IPS-18c (cell line): ENCODE data around the gene IFRD2.
"Not testable (repeated sequence)": the region's sequence is repeated elsewhere in the genome, so short reads cannot be mapped to it uniquely, and the experiment has no call there.

Experiments
- H3K4me3 ChIP-seq: 2 replicates; pipeline ENCODE4 v1.7.0; 2013; ENCODE audit warnings: low read depth, mild to moderate bottlenecking, low read length, moderate library complexity; ENCODE audit not compliant: insufficient read depth
- H3K9me3 ChIP-seq: one replicate; pipeline ENCODE4 v1.6.1; 2013; ENCODE audit warnings: mild to moderate bottlenecking, low read length, moderate library complexity; ENCODE audit not compliant: control insufficient read depth, insufficient read depth

The IFRD2 gene

DNA sequence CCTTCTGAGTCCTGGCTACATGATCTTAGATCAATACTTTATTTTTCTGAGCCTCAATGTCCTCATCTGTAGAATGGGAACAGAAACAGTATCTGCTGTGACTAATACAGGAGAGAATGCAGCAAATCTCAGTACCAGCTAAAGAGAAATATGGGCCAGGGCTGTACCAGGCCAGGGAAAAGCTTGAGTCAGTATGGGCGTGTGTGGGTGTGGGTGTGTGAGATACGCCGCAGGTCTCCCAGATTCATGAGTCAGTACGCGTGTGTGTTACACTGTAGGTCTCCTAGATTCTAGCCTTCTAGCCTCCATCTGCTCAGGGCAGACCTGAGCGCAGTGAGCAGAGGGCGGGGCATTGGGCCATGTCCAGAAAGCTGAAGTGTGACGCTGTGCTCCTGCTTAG, 41.0 kb downstream of the IFRD2 start:
- Histone ChIP-seq H3K4me3 (no peak overlapping the region), H3K9me3 (no peaks in the 10 kb centered on the region)

DNA sequence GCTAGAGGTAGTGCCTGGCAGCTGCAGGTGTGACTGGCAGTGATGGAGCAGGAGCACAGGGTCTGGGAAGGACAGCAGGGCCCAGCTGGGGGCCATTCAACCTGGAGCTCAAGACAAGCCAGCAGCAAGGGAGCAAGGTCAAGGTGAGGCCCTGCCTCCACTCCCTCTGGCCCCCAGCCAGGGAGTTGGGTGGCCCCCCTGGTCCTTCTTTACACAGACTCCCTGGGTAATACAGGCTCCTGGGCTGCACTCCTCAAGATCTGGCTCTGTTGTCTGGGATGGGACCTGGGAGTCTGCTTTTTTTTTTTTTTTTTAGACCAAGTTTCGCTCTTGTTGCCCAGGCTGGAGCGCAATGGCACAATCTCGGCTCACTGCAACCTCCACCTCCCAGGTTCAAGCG, 41.7 kb downstream of the IFRD2 start:
- H3K4me3 ChIP-seq: no peak overlapping the region
- no peaks in the 10 kb centered on the region for H3K9me3 ChIP-seq

- Histone ChIP-seq H3K9me3 (no peaks in the 10 kb centered on the region), H3K4me3 (no peak overlapping the region)
Observed at GRCh38 chr3:50249457-50249856, 42.8 kb downstream of the IFRD2 start.

- H3K4me3 ChIP-seq: no peak overlapping the region
- H3K9me3 ChIP-seq: no peaks in the 10 kb centered on the region
Observed at GRCh38 chr3:50248387-50248786, 43.8 kb downstream of the IFRD2 start.

DNA sequence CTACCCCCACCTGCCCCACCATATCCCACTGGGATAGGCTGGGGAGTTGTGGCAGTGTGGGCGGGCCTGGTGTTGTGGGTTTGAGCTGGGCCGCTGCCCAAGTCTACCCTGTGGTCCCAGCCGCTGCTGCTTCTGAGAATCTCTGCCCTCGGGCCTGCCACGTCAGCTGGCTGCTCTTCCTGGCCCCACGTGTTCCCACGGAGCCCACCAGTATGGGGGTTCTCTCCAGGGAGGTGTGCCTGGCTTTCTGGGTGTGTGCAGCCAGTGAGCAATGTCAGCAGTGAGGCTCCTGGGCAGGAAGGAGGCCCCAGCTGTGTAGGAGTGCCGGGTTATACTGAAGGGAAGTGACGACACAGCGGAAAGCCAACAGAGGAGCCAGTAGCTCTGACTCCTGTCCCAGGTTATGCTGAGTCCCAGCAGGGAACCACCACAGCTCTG, 45.7 kb downstream of the IFRD2 start:
- Histone ChIP-seq H3K4me3 (peak overlapping the region; percentile 15; the same call in 1 of the 2 replicates), H3K9me3 (no peaks in the 10 kb centered on the region)

DNA sequence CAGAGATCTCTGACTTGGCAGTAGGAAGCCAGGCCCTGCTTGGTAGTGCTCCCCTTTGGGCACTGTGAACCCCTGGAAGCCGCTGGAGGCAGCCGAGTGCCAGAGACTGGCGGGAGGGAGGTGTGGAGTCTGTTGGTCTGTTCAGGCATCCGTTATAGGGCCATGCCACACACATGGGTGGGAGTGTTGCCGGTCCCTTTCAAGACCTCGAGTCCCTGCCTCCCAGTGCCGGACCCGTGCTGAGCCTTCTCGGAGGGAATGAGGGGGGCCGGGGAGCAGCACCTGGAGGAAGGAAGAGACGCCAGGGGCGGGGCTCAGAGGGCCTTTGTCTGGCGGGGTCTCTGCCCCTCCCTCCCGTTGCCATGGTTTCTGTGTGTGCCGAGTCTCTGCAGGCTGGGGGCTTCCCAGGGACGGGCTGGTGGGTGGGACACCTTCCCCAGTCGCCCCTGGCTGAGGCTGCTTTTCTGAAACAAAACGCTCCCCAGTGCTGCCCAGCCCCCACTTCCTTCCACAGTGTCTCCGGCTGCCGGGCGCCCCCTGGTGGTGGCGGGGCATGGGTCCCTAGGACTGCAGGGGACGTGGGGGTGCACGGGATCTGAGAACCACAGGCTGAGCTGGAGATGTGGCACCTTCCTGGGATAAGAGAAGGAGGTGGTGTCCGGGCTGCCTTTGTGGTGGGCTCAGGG, 46.3 kb downstream of the IFRD2 start:
- Histone ChIP-seq H3K4me3 (peak overlapping the region; percentile 38), H3K9me3 (no peaks in the 10 kb centered on the region)

DNA sequence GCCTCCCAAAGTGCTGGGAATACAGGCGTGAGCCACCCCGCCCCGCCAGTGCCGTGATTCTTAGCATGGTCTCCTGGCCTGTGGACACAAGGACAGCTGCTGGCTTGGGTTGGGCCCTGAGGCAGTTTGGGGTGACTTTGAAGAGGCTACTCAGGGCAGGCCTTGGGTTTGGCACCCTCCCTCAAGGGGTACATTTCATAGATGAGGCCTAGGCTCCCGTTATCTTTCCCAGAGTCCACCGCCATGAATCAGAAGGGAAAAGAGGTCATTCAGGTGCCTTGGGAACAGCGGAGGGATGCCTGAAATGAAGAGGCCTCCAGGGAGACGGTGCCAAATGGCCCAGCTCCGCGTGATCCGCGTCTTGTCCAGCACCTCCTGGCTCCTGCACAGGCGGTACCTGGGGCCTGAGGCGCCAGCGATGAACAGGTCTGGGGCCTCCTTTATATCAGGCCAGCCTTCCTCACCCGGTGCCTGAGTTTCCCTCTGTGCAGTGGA, 46.9 kb downstream of the IFRD2 start:
- Histone ChIP-seq H3K9me3 (no peaks in the 10 kb centered on the region), H3K4me3 (no peak overlapping the region; the same call in 1 of the 2 replicates)

- not testable (repeated sequence) for H3K9me3 ChIP-seq, H3K4me3 ChIP-seq
Observed at GRCh38 chr3:50244813-50245212, 47.4 kb downstream of the IFRD2 start.

DNA sequence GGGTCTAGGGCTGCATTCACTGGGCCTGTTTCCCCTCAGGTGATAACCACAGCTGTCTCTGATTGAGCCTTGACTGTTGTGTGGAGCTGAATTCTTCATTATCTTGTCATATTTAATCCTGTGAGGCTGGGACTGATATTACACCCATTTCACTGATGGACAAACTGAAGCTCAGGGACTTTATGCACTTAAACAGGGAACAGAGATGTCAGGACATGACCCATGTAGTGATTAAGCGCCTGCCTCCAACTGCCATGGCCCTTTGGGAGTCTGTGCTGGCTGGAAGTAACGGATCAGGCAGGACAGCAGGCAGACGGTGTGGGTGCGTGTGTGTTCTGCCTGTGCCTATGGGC, 48.7 kb downstream of the IFRD2 start:
- Histone ChIP-seq H3K4me3 (no peak overlapping the region; the same call in 1 of the 2 replicates), H3K9me3 (no peaks in the 10 kb centered on the region)

GRCh38 chr3:50242851-50243542, 49.2 kb downstream of the IFRD2 start:
- no peaks in the 10 kb centered on the region for H3K9me3 ChIP-seq
- H3K4me3 ChIP-seq: no peak overlapping the region; the same call in 1 of the 2 replicates

DNA sequence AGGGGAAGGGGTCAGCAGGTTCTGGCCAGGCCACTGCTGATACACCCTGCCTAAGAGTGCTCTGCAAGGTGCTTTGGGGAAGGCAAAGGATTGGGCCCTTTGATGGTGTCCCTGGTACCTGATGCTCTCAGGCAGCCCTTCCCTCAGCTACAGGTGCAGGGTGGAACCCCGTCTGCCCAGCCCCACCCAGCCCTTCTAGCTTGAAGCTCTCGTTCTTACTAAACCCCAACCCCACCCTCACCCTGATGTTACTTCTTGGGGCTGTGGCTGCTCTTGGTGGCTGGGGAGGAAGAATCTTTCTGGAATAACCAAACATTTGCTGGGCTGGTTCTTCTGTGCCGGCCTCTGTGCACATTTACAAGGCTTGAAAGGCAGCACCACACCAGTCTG, 49.9 kb downstream of the IFRD2 start:
- Histone ChIP-seq H3K4me3 (no peak overlapping the region; the same call in 1 of the 2 replicates), H3K9me3 (no peaks in the 10 kb centered on the region)

DNA sequence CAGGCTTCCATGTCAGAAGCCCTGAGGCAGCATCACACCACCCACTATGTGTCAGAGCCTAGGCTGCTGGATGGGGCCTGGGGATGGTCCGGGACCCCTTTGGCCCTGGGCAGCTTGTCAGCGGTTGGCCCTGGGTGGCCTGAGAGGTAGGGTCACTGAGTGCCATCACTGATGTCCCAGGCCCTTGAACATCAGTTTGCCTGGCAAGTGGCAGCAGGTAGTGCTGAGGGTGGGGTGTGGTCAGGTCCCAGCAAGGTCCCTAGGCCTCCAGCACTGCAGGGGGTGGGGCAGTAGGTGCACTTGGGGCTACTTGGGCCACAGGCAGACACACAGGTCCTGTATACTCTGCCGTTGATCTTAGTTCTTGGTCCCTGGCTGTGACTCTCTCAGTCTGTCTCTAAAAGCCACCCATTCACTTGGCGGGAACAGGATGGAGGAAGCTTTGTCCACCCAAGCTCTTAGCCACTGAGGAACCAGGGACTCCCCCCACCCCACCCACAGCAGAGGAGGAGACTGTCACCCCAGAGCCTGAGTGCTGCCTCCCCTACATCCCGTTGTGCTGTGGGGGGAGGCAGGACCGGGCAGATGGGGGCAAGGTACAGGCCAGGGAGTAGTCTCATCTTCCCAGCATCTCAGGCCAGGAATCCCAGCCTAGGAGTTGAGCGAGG, 50.4 kb downstream of the IFRD2 start:
- Histone ChIP-seq H3K9me3 (no peaks in the 10 kb centered on the region), H3K4me3 (peak overlapping the region; percentile 38)

GRCh38 chr3:50241163-50241562, 51.1 kb downstream of the IFRD2 start:
- no peaks in the 10 kb centered on the region for H3K9me3 ChIP-seq
- H3K4me3 ChIP-seq: peak overlapping the region; percentile 38

- 0 out of 2 replicates have a peak overlapping the region, but pooled peaks have one; percentile 15 for H3K4me3 ChIP-seq
Observed at GRCh38 chr3:50239649-50240048, 52.6 kb downstream of the IFRD2 start.

DNA sequence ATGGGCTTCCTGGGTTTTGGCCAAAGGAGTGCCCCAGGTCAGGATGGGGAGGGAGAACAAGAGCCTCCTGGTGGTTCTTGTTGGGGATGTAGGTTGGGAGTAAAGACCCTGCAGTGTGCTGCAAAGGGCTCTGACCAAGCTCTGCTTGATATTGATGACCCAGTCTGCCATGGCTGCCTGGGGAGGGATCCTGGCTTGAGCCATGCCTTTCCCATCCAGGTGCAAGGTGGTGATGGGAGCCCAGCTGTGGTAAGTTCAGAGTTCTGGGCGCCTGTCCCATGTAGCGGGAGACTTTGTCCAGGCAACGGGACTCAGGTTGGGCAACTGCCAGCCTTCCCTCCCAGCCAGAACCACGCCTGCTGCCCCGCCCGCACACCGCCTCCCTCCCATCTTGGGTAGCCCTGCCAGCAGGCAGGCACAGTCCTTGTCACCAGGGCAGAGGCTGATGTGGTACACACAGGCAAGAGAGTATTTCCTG, 53.6 kb downstream of the IFRD2 start:
- H3K4me3 ChIP-seq: peak overlapping the region; percentile 88
- no peaks in the 10 kb centered on the region for H3K9me3 ChIP-seq

More at GRCh38 chr3:50239649-50240048, 52.6 kb downstream of the IFRD2 start:
- H3K9me3 ChIP-seq: no peaks in the 10 kb centered on the region

- peak overlapping the region; percentile 88 for H3K4me3 ChIP-seq
- no peaks in the 10 kb centered on the region for H3K9me3 ChIP-seq
Observed at GRCh38 chr3:50237754-50238548, 54.3 kb downstream of the IFRD2 start.
